HTR-8/SVneo (cell line): ENCODE results near the gene AIG1.
"Not testable (repeated sequence)": the region's sequence is repeated elsewhere in the genome, so short reads cannot be mapped to it uniquely, and the experiment has no call there.

Experiments used
- DNase-seq: peaks from one replicate; pipeline ENCODE4 v3.0.0; 2011; ENCODE audit warnings: low spot score, mixed read lengths; ENCODE audit not compliant: insufficient read length
- FAIRE-seq: peaks from 2 replicates; lab custom pipeline; 2011; peaks lifted over from hg19 to GRCh38; lab: Jason Lieb, UNC

The AIG1 gene

DNA sequence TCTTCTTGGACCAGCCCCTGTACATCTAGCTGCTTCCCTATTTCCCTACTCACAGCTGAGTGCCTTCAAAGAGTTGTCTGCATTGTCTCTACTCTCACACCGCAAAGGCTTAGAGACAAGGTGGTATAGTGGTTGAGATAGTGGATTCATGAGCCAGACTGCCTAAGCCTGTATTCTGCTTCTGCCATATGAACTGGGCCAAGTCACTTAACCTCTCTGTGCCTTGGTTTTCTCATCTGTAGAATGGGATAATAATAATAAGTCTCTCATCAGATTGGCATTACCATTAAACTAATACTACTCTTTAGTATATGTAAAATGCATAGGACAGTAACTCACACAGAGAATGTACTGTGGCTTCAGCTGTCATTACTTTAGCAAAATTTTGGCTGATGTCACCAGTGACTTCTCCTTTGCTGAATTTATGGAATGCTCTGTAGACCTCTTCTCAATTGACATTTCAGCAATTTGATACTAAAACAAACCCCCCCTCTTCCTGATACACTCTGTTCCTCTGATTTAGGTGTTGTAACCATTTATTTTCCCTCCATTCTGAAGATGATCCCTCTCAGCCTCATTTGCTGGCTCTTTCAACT is 233.7 kb downstream of the AIG1 start:
- no peak for FAIRE-seq
- no peak for DNase-seq

DNA sequence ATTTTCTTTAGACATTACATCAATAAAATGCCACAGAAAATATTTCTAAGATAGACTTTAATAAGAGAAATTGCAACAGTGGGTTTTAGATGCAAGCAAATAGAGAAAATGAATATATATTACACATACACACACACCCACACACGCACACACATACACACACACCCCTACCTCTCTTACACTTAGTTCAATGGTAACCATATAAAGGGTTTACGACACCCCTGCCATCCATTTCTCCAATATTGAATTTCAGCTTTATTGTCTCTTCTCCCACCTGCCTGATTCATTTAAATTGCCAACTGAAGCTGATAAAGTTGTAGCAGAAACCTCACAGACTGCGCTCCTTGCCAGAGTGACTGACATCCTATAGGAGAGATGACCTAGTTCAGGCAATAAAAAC is 235.2 kb downstream of the AIG1 start:
- DNase-seq (no peak), FAIRE-seq (no peak)

DNA sequence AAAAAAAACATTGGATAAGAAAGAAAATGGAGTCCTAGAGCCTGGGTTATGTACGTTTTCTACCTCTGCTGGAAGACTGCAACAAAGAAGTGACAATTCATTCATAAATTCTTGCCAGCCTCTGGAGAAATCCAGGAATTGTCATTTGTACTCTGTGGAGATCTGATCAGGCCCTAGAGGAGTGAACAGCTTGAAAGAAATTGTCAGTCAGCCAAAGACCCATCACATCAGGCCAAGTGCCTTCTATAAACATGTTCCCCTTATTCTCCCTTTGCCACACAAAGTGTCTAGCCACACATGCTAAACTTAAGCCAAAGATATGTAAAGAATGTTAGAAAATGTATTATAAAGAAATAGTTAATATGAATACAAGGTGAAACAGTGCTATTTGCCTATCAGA is 237.4 kb downstream of the AIG1 start:
- DNase-seq (no peak), FAIRE-seq (no peak)

DNA sequence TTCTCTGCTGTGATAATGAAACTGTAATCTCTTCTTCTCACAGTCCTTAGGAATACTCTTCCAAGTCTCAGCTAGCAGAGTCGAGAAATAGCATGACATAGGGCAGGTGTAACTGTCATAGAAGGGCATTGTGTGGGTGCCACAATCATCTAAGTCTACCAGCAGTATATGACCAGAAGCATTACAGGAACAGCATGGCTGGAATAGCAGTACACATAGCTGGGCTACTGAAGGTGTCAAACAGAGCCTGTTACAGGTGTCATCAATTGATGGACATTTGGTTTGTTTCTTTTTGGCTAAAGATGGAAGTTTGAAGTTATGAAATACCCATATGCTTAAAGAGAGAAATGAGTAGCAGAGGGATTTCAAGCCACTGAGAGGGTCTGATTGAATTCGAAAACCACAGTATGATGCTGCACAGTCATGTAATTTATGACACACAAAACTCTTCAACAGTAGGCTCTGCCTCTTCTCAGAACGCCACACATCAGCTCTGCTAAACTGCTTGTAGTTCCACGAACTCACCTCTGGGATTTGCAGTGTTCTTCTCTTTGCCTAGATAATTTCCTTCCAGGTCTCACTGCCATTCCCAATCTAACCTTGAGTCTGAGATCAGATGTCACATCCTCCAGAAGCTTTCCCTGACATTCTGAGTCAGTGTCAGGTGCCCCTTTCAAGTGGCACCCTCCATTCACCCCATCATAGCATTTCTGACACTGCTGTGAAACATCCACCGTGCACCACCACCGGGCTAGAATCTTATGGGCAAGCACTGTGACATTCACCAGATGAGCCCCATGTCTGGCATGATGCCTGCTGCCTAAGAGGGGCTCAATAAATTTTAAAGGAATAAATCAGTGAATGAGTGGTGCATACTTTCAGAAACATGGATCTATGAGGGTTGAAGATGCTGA is 238.8 kb downstream of the AIG1 start:
- no peak for FAIRE-seq
- DNase-seq, result no peak

DNA sequence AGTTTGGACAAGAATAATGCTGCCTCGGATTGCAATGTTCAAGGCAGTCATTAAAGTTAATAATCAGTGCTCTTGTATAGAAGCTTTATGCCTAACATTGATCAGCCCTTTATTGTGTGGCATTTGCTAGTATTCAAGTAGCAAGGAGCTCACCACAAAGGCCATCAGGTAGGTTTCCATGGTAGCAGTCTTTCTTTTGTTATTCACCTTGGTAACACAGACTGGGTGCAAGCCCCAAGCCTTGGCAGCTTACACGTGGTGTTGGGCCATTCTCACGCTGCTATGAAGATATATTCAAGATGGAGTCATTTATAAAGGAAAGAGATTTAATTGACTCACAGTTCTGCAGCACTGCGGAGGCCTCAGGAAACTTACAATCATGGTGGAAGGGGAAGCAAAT is 240.5 kb downstream of the AIG1 start:
- FAIRE-seq (no peak), DNase-seq (no peak)

DNA sequence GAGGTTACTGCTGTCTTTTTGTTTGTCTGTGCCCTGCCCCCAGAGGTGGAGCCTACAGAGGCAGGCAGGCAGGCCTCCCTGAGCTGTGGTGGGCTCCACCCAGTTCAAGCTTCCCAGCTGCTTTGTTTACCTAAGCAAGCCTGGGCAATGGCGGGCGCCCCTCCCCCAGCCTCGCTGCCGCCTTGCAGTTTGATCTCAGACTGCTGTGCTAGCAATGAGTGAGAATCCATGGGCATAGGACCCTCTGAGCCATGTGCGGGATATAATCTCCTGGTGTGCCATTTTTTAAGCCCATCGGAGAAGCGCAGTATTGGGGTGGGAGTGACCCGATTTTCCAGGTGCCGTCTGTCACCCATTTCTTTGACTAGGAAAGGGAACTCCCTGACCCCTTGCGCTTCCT is 247.1 kb downstream of the AIG1 start:
- not testable (repeated sequence) for DNase-seq, FAIRE-seq

DNA sequence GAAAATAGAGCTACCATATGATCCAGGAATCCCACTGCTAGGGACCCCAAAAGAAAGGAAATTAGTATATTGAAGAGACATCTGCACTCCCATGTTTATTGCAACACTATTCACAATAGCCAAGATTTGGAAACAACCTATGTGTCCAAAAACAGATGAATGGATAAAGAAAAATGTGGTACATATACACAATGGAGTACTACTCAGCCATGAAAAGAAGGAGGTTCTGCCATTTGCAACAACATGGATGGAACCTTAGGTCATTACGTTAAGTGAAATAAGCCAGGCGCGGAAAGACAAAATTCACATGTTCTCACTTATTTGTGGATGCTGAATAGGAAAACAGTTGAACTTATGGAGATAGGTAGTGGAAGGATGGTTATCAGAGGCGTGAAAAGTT is 252.5 kb downstream of the AIG1 start:
- no peak for FAIRE-seq

DNA sequence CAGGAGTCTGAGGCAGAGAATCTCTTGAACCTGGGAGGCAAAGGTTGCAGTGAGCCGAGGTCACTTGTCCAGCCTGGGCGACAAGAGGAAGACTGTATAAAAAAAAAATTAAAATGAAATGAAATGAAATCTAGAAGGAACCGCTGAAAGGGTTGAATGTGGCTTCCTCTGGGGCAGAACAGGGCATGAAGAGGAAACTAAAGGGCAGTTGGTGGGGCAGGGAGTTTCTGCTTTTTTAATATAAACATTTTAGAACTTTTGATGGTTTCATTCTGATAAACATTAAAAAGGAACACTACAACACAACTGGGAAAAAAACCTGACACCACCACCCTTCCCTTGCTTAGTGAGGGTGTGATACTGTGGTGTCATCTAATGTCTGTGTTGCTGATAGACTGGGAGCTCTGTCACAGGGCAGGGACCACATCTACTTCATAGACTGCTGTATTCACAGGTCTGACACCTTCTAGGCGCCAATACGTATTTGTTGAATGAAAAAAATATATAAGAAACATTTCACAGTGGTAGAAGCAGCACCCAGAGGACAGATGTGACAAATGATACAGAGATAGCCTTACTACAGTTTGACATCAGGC is 260.9 kb downstream of the AIG1 start:
- FAIRE-seq (no peak), DNase-seq (no peak)

More for the DNA sequence above, 252.5 kb downstream of the AIG1 start:
- DNase-seq, result no peak

DNA sequence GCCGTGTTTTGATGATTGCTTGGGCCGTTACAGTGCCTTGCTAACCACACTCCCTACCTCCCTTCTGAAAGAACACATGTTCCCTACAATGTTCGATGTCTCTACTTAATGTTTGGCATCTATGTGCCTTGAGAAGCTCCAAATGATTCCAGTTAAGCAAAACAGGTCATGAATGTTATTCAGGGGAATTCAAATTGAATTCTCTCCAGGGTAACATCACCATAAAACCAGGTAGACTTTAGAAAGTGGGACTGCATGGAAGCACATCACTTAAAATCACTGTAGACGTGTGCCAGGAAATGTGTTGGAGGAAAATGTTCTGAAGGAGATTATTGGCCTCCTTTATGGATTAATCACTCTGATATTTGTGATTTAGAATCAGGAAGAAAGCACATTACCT is 261.7 kb downstream of the AIG1 start:
- FAIRE-seq (no peak), DNase-seq (no peak)

DNA sequence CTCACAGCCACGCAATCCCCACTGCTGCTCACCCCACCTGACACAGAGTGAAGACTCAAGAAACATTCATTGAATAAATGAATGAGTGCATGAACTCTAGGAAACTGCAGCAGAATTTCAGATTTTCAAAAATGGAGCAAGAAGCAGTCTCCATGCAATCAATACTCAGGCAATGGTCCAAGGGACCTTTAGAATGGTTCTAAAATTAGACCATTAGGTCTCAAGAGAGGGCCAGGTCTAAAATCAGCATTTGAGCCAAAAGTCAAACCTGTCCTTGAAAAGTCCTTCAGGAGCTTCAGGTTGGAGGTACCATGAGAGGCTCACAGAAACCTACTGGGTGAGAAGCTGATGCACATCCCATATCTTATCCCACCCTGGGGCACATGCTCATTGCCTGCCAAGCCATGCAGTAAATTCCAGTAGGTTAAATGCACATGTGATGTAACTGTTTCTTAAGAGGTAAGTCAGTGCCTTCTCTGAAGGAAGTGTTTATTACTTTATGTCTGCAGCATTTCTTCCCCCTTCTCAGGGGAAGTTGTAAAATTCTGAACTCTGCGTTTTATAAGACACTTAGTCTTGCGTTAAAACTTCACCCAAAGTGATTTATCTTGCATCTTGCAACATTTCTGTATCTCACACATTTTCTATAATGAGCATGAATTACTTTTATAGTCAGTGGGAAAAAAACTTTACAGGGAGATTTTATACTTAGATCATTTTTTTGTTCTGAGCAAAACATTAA is 263.2 kb downstream of the AIG1 start:
- no peak for FAIRE-seq
- no peak for DNase-seq

DNA sequence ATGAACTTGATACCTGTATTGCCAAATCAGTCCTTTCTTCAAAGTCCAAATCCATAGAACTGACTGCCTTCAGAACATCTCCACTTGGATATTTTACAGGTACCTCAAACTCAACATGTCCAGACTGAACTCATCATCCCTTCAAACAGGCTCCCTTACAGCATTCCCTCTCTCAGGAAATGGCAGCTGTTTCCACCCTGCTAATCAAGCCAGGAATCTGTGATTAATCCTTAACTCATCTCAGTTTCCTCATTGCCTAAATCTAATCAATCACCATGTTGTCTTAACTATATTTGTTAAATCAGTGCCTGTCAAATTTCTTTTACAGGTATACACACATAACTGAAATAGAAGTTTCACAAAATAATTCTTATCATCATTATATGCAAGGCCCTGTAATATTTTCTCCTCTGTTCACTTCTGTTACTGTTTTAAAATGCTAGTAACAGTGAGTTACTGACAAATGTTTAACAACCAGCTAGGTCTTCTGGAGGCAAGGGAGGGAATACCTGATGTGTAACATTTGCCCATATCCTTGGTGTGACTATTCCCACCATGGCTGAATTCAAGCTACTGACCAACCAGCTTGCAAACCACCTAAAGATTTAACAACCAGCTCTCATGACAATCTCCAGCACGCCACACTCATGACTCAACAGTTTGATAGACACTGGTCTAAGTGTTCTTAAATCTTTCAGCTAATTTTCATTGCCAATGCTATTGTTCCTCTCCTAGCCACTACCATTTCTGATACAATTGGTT is 264.9 kb downstream of the AIG1 start:
- FAIRE-seq (no peak), DNase-seq (no peak)

DNA sequence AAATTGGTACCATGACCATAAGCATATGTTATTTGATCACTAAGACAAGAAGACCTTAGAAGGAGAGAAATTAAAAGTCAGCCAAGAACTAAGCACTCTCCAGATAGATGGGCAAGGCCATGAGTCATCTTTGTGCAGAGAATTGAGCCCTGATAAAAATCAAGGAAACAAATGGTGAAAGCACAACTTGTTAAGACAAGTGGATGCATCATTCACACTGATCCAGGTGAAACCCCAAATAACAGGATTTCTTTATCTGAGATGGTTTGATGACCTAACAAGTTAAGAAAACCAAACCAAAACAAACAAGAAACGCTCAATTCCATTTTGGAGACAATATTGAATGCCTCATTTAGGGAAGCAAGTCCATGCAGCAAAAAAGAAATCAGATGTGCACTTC is 268.2 kb downstream of the AIG1 start:
- FAIRE-seq (no peak), DNase-seq (no peak)

DNA sequence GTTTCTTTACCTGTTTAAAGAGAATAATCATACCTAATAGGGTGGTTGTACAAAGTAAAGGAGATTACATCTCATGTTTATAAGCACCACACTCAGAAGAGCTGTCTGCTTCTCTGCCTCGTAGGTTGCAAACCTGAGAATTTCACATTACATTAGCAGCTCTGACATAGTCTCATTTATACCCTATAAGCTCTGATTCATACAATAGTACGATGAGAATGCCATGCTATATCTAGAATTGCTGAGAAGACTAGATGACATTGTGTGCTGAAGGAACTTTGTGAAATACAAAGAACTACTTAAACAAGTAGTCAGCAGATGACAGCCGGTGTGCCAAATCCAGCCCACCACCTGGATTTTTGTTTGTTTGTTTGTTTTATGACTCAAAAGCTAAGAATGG is 268.6 kb downstream of the AIG1 start:
- FAIRE-seq, result no peak
- no peak for DNase-seq

DNA sequence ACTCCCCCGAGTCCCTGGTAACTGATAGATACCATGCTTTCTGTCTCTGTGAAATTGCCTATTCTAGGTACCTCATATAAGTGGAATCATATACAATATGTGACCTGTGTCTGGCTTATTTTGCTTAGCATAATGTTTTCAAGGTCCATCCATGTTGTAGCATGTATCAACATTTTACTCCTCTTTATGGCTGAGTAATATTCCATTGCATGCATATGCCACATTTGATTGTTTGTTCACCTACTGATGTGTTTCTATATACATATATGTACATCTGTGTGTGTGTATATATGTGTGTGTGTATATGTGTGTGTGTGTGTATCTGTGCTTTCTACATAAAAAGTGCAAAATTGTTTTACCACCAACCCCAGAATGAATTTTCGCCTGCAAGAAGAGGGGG is 270.7 kb downstream of the AIG1 start:
- FAIRE-seq, result no peak
- DNase-seq, result no peak

DNA sequence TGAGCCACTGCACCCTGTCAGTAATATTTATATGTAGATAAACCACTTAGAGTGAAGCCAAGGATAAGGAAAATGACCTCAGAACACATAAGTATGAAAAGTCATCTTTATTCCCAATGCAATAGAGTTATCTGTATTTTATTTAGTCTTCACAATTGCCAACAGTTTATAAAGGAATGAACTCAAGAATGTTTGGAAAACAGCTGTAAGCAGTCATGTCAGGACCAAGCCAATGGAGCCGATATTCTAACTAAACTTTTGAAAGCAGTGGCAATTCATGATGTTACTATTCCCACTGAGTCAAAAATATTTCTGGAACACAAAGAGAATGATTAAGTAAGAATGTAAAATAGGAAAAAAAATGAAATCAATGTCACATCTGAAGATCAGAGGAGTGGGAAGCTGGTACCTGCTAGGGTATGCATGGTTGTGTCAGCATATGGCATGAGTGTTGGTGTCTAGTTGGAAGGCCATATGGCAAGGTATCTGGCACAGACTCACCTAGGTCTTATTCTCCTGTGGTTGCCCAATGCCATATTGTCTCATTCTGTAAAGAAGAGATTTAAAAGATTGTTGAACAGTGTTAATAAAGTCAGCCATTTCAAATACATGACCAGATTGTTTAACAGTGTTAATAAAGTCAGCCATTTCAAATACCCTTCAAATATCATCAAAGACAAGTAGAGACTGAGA is 271.6 kb downstream of the AIG1 start:
- FAIRE-seq, result no peak

DNA sequence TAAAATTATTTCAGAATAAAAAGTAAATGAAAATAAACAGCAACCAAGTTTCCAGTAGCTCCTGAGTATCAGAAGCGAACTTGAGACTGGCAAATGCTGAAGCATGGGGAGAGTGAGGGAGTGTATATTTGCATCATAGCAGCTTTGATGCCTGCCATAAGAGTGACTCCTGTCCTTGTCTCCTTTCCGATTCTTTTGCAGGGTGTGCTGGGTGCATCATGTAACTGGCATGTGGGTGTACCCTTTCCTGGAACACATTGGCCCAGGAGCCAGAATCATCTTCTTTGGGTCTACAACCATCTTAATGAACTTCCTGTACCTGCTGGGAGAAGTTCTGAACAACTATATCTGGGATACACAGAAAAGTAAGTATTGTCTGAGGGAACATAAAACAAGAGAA is 272.4 kb downstream of the AIG1 start:
- FAIRE-seq (no peak), DNase-seq (no peak)

More for the DNA sequence above, 271.6 kb downstream of the AIG1 start:
- no peak for DNase-seq

DNA sequence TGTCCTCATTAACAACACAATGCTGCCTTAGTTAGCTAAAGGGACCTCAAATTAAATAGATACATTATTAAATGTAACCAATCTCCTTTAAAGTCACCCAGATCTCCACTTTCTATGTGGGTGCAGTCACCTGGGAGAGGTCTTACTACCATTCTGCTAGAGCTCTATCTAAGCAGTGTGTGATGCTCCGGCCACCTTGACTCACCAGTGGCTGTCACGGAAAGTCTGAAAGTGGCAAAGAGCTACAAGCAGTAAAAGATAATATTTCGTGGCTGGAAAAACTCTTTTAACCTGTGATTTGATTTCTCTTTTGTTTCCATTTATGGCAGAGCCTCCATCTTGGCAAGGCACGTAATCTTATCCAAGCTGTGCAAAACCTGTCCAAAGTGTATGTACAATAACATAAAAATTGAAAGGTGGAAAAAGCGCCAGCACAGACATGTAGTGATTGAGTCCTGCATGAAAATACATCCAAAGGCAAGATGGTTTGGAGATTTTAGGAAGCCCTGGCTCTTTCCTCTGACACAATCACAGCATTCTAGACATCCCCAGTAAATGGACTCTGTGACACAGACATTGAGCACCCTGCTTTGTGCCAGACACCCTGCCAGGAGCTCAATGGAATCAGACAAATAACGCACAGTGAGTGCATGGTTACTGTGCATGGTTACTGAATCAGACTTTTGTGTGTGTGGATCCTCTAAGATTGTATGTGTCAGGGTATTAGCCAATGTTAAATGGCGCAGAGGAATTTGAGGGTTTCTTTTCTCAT is 273.2 kb downstream of the AIG1 start:
- no peak for DNase-seq
- FAIRE-seq, result no peak

DNA sequence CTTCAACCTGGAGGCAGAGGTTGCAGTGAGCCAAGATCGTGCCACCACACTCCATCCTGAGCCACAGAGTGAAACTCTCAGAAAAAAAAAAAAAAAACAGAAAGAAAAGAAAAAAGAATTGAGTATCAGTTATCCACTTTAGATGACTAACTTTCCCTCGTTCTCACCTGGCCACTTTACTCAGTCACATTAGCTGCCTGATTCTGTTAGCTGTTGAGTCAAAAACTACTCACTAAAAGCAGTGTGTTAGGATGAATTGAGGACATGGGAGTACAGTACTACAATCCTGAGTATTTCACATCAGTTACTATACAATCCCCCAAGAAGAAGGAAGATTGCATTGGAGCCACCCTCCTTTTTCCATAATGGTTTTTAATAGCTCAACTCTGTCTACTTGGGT is 275.2 kb downstream of the AIG1 start:
- no peak for FAIRE-seq
- no peak for DNase-seq
